Neural progenitor cell (in vitro differentiated cells): Measurements from ENCODE around the gene MINDY1. TPM values are rescaled to one million over a fixed set of nuclear protein-coding genes. Genes with fewer than 3 reads are reported as not detected.

Experiments
- DNase-seq: peaks from one replicate; pipeline ENCODE4 v3.0.0-alpha.2; 2016; ENCODE audit warnings: low spot score
- H2AFZ ChIP-seq: fragments of 200-600 bp; sonication (generic); replicated peaks from 2 replicates; pipeline ENCODE4 v1.6.1; 2016; ENCODE audit warnings: antibody characterized with exemption
- H3F3A ChIP-seq: fragments of 200-600 bp; sonication (generic); 2 replicates; pipeline ENCODE4 v1.6.1; 2016; ENCODE audit warnings: antibody characterized with exemption, low read depth
- H3K27ac ChIP-seq: fragments of 200-600 bp; sonication (generic); 2 replicates; pipeline ENCODE4 v1.5.1; 2016; ENCODE audit warnings: mild to moderate bottlenecking
- H3K27me3 ChIP-seq: fragments of 200-600 bp; sonication (generic); 2 replicates; pipeline ENCODE4 v1.6.1; 2016; ENCODE audit warnings: mild to moderate bottlenecking, moderate library complexity
- H3K36me3 ChIP-seq: fragments of 200-600 bp; sonication (generic); 2 replicates; pipeline ENCODE4 v1.5.1; 2016
- H3K4me1 ChIP-seq: fragments of 200-600 bp; sonication (generic); 2 replicates; pipeline ENCODE4 v1.6.1; 2016; ENCODE audit warnings: mixed run types
- H3K4me2 ChIP-seq: fragments of 200-600 bp; sonication (generic); 2 replicates; pipeline ENCODE4 v1.6.1; 2016
- H3K4me3 ChIP-seq: fragments of 200-600 bp; sonication (generic); 2 replicates; pipeline ENCODE4 v1.5.1; 2016
- H3K79me2 ChIP-seq: fragments of 200-600 bp; sonication (generic); 2 replicates; pipeline ENCODE4 v1.6.1; 2016; ENCODE audit warnings: low read depth
- H3K9ac ChIP-seq: fragments of 200-600 bp; sonication (generic); 2 replicates; pipeline ENCODE4 v1.6.1; 2016
- H3K9me3 ChIP-seq: fragments of 200-600 bp; sonication (generic); 2 replicates; pipeline ENCODE4 v1.5.1; 2016; ENCODE audit warnings: low read depth
- H4K20me1 ChIP-seq: fragments of 200-600 bp; sonication (generic); 2 replicates; pipeline ENCODE4 v1.6.1; 2016; ENCODE audit warnings: low read depth
- H3K27ac Mint-ChIP-seq: 3 replicates; pipeline ENCODE4 v1.8.0; 2021; ENCODE audit warnings: mixed read lengths
- H3K27me3 Mint-ChIP-seq: 2 replicates; pipeline ENCODE4 v1.8.0; 2022; ENCODE audit warnings: low read depth, mild to moderate bottlenecking, inconsistent platforms, moderate library complexity, mixed read lengths; ENCODE audit not compliant: insufficient read depth
- H3K36me3 Mint-ChIP-seq: 3 replicates; pipeline ENCODE4 v1.8.0; 2021; ENCODE audit warnings: mixed read lengths
- H3K4me1 Mint-ChIP-seq: 3 replicates; pipeline ENCODE4 v1.8.0; 2021; ENCODE audit warnings: mixed read lengths
- H3K4me3 Mint-ChIP-seq: 3 replicates; pipeline ENCODE4 v1.8.0; 2021; ENCODE audit warnings: mild to moderate bottlenecking, moderate library complexity, mixed read lengths
- H3K9me3 Mint-ChIP-seq: 3 replicates; pipeline ENCODE4 v1.8.0; 2020; ENCODE audit warnings: mixed read lengths
- CTCF ChIP-seq: fragments of 200-600 bp; sonication (generic); IDR thresholded peaks from 2 replicates; pipeline ENCODE4 v1.5.1; 2017; ENCODE audit warnings: antibody characterized with exemption, mild to moderate bottlenecking
- EZH2 ChIP-seq: fragments of 200-600 bp; sonication (generic); IDR thresholded peaks from 2 replicates; pipeline ENCODE4 v1.6.1; 2017; ENCODE audit warnings: antibody characterized with exemption, mild to moderate bottlenecking, moderate library complexity
- EZH2phosphoT487 ChIP-seq: fragments of 200-600 bp; sonication (generic); IDR thresholded peaks from 2 replicates; pipeline ENCODE4 v1.6.1; 2017; ENCODE audit warnings: antibody characterized with exemption
- total RNA-seq: library from RNA; depleted of rRNA; stranded (reverse); fragments of >200 nt; gene quantifications from 2 replicates; pipeline ENCODE4 v1.2.3, GENCODE V29; 2015; ENCODE audit warnings: low replicate concordance

MINDY1 gene
- total RNA-seq, 1 donor from 2014 or later = 8.5 TPM

- Mint-ChIP-seq H3K36me3 (peaks cover 58% of the 10 kb centered on the region), H3K27me3 (peaks cover 3% of the 10 kb centered on the region)
These were observed 40.7 kb downstream of the MINDY1 start for GRCh38 chr1:150966011-150966410.

GRCh38 chr1:150965605-150966004 is 41.1 kb downstream of the MINDY1 start:
- Histone ChIP-seq H3K4me1 (peaks cover 2% of the 10 kb centered on the region), H3K36me3 (no peaks in the 10 kb centered on the region), H4K20me1 (peaks cover 38% of the 10 kb centered on the region), H3K79me2 (peaks cover 24% of the 10 kb centered on the region), H3K9ac (no peak overlapping the region), H3K27ac (peak overlapping the region; percentile 46), H3K27me3 (no peaks in the 10 kb centered on the region), H2AFZ (no peak overlapping the region), H3K4me3 (no peak overlapping the region), H3K4me2 (no peak overlapping the region), H3K9me3 (no peaks in the 10 kb centered on the region), H3F3A (peaks cover 17% of the 10 kb centered on the region)
- no peak overlapping the region for H3K4me3 Mint-ChIP-seq
- peaks cover 5% of the 10 kb centered on the region for H3K4me1 Mint-ChIP-seq
- DNase-seq = no peak
- H3K36me3 Mint-ChIP-seq = peaks cover 59% of the 10 kb centered on the region
- no peak overlapping the region for H3K27ac Mint-ChIP-seq
- no peaks in the 10 kb centered on the region for H3K9me3 Mint-ChIP-seq
- peaks cover 3% of the 10 kb centered on the region for H3K27me3 Mint-ChIP-seq
- TF ChIP-seq CTCF (no peak), EZH2 (no peak), EZH2phosphoT487 (no peak)

More at GRCh38 chr1:150966011-150966410, 40.7 kb downstream of the MINDY1 start:
- no peak overlapping the region for H3K4me3 ChIP-seq
- peak overlapping the region; percentile 46 for H3K27ac ChIP-seq
- H3K36me3 ChIP-seq = no peaks in the 10 kb centered on the region
- Mint-ChIP-seq H3K9me3 (no peaks in the 10 kb centered on the region), H3K4me3 (no peak overlapping the region), H3K27ac (no peak overlapping the region), H3K4me1 (peaks cover 9% of the 10 kb centered on the region)
- TF ChIP-seq EZH2phosphoT487 = no peak
- TF ChIP-seq EZH2 = no peak
- H3F3A ChIP-seq = peaks cover 17% of the 10 kb centered on the region
- H2AFZ ChIP-seq = no peak overlapping the region
- no peaks in the 10 kb centered on the region for H3K9me3 ChIP-seq
- peaks cover 42% of the 10 kb centered on the region for H4K20me1 ChIP-seq
- no peaks in the 10 kb centered on the region for H3K27me3 ChIP-seq
- DNase-seq = no peak
- no peak overlapping the region for H3K4me2 ChIP-seq
- H3K9ac ChIP-seq = no peak overlapping the region
- H3K79me2 ChIP-seq = peaks cover 28% of the 10 kb centered on the region
- peaks cover 6% of the 10 kb centered on the region for H3K4me1 ChIP-seq

GRCh38 chr1:150964164-150964489 is 42.6 kb downstream of the MINDY1 start:
- no peak overlapping the region for H2AFZ ChIP-seq
- no peak for DNase-seq
- Mint-ChIP-seq H3K27me3 (peaks cover 3% of the 10 kb centered on the region), H3K36me3 (peaks cover 69% of the 10 kb centered on the region), H3K9me3 (no peaks in the 10 kb centered on the region), H3K27ac (no peak overlapping the region), H3K4me3 (no peak overlapping the region), H3K4me1 (no peaks in the 10 kb centered on the region)
- H3K9ac ChIP-seq = no peak overlapping the region
- no peak overlapping the region for H3K27ac ChIP-seq
- no peaks in the 10 kb centered on the region for H3K9me3 ChIP-seq
- peaks cover 17% of the 10 kb centered on the region for H3F3A ChIP-seq
- H4K20me1 ChIP-seq = peaks cover 23% of the 10 kb centered on the region
- H3K4me3 ChIP-seq = no peak overlapping the region
- H3K4me1 ChIP-seq = no peaks in the 10 kb centered on the region
- H3K36me3 ChIP-seq = peaks cover 2% of the 10 kb centered on the region
- H3K4me2 ChIP-seq = no peak overlapping the region
- no peaks in the 10 kb centered on the region for H3K27me3 ChIP-seq
- peaks cover 10% of the 10 kb centered on the region for H3K79me2 ChIP-seq
- no peak for TF ChIP-seq EZH2phosphoT487
- TF ChIP-seq EZH2 = no peak
- TF ChIP-seq CTCF = no peak

- Histone ChIP-seq H2AFZ (no peak overlapping the region), H3K4me1 (no peaks in the 10 kb centered on the region), H3K9me3 (no peaks in the 10 kb centered on the region), H3K4me3 (no peak overlapping the region), H4K20me1 (peaks cover 17% of the 10 kb centered on the region), H3K4me2 (no peak overlapping the region), H3K9ac (no peak overlapping the region), H3K27ac (no peak overlapping the region), H3K79me2 (peaks cover 4% of the 10 kb centered on the region), H3F3A (peaks cover 17% of the 10 kb centered on the region), H3K36me3 (peaks cover 6% of the 10 kb centered on the region), H3K27me3 (no peaks in the 10 kb centered on the region)
- peaks cover 66% of the 10 kb centered on the region for H3K36me3 Mint-ChIP-seq
- H3K4me3 Mint-ChIP-seq = no peak overlapping the region
- H3K4me1 Mint-ChIP-seq = no peaks in the 10 kb centered on the region
- H3K9me3 Mint-ChIP-seq = no peaks in the 10 kb centered on the region
- H3K27me3 Mint-ChIP-seq = peaks cover 3% of the 10 kb centered on the region
- DNase-seq = no peak
- TF ChIP-seq EZH2 (no peak), EZH2phosphoT487 (no peak), CTCF (no peak)
- H3K27ac Mint-ChIP-seq = no peak overlapping the region
These were observed 43.2 kb downstream of the MINDY1 start for GRCh38 chr1:150963321-150964163.
